UCSD-AML1 (cell line): ENCODE measurements around the gene NAAA.
"Not testable (repeated sequence)": the region's sequence is repeated elsewhere in the genome, so short reads cannot be mapped to it uniquely, and the experiment has no call there.

Experiments used
- DNase-seq: peaks from one replicate; lab custom pipeline; 2025; ENCODE audit not compliant: unreplicated experiment; lab: John Stamatoyannopoulos, UW

The NAAA gene

DNA sequence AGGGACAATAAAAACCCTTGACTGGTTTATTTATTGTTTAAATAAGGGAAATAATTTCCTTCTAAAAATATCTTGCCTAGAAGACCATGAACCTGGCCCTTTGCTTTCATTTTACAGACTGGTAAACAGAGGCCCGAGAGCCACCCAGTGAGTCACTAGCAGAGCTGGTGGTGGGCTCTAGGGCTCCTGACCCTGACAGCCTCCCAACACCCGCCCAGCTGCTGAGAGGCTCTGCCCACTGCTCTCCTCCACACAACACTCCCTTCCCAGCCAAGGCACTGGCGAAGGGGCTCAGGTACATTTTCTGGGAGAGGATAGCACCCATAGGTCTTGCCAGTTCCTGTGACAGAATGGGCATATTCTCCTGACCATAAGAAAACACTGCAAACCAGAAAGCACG is 20.5 kb downstream of the NAAA start:
- no peak for DNase-seq

DNA sequence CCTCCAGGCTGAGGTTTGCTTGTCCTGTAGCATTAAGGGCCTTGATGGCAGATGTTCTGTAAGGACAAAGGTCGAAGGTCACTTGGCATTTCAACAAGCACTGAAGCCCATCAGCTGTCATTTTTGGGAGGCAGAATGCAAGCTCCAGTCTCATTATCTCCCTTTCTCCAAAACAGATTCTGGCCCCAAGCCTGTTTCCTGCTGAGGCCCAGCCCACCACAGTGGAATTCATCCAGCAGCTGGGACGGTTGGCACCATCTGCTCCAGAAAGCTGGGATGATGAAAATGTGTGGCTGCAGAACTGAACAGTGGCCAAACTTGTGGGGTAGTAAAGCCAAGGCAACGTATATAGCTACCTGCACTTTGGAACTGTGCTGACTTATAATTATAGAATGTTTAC is 20.9 kb downstream of the NAAA start:
- no peak for DNase-seq

DNA sequence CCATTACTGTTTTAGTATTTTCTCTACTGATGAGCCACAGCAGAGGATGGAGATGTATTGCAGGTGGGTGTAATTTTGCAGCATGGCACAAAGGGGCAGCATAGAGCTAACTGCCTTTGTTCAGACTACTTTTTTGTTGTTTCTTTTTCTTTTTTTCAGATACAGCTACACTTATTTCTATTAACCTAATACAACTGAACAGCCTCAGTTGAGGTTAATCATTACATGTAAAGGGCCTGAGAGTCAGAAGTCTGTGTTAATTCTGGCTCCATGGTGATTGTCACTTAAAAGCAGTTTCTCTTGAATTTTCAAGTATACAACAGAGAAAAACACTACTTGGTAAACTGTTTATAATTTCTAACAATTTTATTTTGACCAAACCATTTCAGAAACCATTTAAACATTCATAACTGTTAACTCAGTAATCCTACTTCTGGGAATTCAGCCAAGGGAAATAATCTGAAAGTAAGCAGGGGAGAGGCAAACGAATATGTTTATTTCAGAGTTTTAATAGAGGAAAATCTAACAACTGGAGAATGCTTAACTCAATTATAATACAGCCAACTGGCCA is 24.6 kb downstream of the NAAA start:
- no peak for DNase-seq

DNA sequence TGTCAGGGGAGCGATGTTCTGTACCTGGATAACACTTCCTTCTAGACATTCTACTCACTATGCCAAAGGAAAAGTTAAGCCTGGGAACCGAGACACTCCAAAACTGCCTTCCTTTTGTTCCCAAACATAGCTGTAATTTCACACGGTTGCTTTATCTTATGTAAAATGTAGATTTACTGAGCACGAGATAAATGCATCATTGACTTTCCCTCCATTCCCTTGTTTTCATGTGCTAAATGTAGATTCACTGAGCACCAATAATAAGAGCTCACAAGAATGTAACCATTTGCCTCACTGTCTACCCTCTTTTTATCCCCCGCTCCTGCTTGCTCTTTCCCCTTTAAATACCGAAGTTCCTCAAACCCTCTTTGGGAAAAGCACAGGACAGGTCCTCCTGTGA is 27.8 kb downstream of the NAAA start:
- no peak for DNase-seq

DNA sequence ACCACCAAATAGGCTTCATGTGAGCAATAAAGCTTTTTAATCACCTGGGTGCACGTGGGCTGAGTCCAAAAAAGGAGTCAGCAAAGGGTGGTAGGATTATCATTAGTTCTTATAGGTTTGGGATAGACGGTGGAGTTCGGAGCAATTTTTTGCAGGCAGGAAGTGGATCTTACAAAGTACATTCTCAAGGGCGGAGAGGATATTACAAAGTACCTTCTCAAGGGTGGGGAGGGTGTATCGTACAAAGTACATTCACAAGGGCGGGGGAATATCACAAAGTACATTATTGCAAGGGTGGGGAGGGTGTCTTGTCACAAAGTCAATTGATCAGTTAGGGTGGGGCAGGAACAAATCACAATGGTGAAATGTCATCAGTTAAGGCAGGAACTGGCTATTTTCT is 30.0 kb downstream of the NAAA start:
- not testable (repeated sequence) for DNase-seq

DNA sequence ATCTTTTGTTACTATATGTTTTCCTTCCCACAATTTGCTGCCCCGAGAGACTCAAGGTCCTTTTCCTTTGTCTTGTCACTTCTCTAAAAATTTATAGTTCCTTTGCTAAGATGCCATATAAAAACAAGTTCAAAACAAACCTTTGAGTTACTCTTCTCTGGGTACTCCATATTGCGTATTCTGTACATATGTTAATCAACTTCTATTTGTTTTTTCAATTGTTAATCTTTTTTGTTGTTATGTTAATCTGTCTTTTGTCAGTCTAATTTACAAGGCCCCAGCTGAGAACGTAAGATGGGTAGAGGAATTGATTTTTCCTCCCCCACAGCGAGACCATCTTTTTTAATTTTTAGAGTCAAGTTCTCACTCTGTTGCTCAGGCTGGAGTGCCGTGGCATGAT is 31.4 kb downstream of the NAAA start:
- no peak for DNase-seq

DNA sequence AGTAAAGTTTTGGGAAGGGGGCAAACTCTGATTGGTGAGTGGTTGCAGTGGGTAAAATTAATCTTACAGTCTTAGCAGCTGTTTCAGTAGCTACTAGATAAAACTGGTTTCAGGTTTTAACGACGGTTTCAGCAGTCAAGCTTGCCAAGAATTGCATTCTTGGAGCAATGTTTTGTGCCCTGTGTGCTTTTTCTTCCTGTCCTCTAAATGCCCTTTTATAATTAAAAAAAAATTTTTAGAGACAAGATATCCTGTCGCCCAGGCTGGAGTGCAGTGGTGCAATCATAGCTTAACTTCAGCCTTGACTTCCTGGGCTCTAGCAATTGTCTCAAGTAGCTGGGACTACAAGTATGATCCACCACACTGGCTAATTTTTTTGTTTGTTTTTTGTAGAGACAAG is 32.3 kb downstream of the NAAA start:
- DNase-seq = no peak

DNA sequence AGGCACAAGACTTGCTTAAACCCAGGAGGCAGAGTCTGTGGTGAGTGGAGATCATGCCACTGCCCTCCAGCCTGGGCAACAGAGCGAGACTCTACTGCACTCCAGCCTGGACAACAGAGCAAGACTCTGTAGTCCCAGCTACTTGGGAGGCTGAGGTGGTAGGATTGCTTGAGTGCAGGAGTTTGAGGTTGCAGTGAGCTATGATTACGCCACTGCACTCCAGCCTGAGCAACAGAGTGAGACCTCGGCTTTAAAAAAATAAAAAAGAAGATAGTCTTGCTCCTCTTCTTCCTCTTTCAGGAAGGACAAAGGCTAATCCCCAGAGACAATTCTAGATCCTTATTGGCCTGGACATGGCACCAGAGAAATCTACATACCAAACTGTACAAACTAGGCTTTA is 32.8 kb downstream of the NAAA start:
- DNase-seq = no peak

DNA sequence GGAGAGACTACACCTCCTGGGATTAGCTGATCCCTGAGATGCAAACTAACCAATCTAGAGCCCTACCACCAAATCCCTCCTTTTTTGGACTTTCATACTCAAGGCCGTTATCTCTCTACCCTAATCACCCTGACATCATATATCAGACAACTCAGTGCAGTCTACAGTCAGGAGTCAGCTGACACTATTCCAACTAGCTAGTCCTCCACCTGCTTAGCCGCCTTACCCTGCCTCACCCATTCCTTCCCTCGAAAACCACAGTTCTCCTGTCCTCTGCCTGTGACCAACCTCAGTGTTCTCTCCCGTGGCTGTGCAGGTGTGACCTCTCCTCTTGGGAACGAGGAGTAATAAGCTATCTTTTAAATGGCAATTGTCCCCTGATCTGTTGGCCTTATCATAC is 36.7 kb downstream of the NAAA start:
- no peak for DNase-seq

DNA sequence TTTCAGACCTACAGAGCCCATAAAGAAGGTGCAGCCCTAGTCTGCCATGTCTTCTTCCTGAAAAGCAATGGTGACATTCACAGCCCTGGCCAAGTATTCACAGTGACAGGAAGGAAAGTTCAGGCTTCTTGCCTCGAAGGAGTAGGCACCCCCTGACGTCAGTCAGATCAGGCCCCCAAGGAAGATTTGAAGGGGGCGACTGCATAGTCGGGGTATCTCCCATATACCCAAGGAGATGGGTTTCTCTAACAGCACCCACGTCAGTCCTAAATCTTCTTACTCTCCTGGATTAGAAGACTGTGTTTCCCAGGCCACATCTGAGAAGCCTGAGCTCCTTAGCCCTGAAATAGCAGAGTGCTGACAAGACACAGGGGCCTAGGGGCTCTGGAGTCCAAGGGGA is 38.5 kb downstream of the NAAA start, which contains the start of gene PPEF2:
PPEF2 (minus strand) TSS at position 101 of the 400 bp plus-strand sequence. CDS start 6,127 bp downstream, outside the sequence.
- no peak for DNase-seq

DNA sequence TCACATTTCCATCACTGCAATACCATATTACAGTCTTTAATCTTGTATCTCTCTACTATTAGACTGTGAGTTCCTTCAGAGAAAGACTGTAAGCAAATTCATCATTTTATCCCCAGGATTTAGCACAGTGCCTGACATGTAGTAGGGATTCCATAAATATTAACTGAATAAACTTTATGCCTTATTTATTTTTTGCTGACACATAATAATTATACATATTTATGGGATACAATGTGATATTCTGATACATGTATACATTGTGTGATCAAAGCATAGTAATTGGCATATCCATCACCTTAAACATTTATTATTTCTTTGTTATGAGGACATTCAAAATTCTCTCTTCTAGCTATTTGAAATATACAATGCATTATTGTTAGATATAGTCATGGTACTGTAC is 42.3 kb downstream of the NAAA start:
- DNase-seq = no peak

DNA sequence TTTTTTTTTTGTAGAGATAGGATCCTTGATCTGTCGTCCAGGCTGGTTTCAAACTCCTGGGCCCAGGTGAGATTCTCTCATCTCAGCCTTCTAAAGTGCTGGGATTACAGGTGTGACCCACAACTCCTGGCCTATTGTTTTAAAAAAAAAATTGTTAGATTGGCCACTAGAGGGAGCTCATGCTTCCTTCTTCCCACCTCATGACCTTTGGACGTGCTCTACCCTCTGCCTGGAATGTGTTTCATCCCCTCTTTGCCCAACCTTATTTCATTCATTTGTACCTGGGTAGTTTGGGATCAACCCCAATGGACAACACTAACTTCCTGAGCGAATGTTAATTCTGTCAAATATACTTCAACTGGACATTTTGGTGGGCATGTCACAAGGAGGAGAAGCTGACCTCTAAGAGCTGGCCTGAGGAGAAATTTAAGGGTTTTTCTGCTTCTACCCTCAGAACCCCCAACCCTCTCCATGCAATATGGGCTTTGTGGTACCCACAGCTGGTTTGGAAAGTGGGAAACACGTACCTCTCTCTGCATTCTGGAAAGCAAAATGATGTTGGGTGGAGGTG is 45.0 kb downstream of the NAAA start:
- no peak for DNase-seq

DNA sequence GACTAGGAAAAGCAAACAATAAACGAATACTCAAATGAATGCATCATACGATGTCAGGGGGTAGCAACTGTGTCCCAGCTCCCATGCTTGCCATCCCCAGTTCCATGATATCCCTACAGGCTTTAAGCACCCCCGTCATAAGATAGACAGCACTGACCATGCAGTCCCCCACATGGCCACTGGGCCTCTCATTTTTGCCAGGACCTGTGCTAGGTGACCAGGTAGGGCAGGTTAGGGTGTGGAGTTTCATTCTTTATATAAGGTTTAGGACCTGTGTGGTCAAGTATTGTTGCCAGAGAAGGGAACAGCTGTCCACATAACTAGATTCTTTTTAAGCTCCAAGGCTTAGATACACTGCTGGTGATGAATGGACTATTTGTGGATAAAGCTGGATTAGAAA is 48.3 kb downstream of the NAAA start:
- no peak for DNase-seq

DNA sequence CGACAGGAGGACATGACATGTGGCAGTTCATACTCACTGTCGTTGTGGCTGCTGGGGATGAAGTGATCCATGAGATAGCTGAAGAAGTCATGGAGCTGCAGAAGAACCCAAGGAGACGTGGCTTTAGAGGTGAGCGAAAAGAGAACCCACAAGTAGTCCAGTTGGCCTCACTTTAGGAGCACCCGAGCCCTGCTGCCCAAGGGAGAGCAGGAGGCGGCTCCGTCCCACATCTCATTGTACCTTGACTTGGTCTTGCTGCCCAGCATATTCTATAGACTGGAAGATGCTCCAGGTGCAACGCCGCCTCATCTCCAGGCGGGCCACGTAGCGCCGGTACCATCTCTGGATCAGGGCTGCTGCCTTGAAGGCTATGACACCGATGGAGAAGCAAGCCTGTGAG is 49.2 kb downstream of the NAAA start:
- DNase-seq = no peak

DNA sequence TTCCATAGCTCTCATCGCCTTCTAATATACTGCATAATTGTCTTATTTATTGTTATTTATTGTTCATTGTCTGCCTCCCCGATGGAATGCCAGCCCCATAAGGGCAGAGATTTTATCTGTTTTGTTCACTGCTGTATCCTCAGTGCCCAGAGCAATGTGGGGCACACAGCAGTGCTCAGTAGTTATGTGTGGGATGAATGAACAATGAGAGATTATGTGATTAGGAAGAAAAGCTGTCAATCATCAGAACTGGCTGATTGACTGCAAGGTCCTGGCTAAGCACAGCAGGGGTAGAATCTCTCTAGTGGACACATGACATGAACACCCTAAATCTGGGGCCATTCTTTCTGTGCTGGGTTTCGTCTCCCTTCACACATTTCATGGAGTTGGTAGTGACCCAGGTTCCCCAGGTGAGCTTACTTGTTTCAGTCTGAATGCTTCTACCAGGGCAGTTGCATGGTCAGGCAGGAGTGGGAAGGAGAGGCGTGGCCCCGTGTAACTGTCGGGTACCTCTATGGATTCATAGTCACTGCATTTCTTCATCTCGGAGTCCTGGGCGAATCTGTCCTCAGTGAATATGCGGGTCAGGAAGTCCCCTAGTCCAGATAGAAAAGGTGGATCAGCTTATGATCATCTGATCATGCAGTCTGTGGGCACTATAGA is 51.1 kb downstream of the NAAA start:
- DNase-seq = no peak

DNA sequence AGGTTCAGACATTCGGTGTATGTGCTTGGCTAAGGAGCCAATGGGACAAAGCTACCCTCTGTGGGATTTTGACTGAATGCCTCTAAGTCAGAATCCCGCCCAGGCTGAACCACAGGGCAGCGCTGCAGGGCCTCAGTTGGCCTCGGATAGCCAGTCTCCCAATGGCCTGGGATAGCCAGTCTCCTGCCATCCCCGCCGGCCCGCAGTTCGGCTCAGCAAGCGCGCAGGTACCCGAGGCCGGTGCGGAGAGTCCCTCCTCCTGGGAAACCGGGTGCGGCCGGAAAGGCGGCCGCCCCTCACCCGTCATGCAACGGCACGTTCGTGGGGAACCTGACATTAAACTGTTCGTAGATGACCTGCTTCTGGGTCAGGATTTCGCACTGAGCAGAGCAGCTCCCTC is 54.7 kb downstream of the NAAA start:
- no peak for DNase-seq

DNA sequence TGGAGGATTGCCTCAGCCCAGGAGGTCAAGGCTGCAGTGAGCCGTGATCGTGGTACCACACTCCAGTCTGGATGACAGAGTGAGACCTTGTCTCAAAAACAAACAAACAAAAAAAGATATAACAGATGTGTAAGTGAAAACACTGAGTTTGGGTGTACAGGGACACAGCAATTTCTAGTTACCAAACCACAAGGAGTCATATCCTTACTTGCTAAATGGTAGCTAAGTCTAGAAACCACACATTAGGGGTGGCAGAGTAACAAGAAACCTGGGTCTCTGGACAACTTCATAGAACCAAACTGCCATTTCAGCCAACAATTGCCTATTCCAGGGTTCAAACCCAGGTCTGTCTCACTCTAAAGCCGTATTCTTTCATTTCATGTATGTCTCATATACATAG is 59.3 kb downstream of the NAAA start:
- no peak for DNase-seq

DNA sequence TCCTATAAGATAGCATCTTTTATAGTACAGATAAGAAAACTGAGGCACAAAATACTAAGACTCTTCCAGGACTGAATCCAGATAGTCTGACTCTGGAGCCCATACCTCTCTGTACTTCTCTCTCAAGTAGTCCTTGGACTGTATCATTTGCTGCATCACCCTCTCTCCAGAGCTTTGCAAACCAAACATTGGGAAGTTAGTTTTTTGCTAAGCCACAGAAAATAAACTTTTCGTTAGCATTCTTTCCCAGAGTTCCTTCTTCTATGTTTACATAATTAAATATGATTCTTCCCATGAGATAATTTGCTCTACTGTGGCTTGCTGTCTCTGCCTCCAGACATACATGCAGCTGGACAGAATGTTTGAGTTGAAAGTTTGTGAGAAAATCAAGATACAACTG is 60.5 kb downstream of the NAAA start:
- DNase-seq = no peak

DNA sequence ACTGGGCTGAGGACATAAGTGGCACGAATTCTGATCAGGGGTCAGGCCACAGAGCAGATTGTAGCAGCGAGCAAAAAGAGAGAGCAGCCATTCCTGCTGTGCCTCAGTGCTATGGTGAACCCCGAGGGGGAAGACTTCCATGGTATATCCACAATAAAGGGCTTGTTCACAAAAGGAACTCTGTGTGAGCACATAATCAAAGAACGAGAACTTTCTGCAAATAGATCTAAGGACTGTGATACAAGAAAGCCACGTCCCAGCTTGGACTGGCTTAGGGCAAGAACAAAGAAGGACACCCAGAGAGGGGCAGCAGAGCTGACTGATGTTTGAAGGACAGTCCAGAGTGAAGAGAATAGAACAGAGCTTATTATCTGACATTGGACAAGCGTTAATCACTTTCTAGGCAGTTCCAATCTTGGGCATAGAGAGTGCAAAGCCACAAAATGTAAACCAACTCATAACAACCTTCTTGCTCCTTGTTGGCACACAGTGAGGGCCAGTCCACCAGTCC is 62.5 kb downstream of the NAAA start:
- no peak for DNase-seq

DNA sequence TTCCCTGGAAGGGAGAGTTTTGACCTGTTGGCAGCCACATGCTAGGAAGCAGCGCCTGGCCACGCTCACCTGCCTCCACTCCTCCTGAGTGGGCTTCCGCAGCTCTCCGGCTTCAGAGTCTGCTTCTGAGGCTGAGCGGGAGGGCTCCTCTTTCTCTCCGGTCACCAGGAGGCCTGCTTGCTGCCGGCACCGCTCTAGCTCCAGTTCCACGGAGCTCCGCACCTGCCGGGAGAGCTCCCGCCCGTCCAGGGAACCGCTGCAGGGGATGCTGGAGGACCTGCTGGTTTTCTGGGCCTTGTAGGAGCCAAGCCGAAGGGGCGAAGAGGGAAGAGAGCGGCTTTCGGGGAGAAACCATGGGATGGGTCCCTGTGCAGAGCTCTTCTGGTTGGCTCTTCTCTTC is 64.6 kb downstream of the NAAA start:
- DNase-seq = no peak

DNA sequence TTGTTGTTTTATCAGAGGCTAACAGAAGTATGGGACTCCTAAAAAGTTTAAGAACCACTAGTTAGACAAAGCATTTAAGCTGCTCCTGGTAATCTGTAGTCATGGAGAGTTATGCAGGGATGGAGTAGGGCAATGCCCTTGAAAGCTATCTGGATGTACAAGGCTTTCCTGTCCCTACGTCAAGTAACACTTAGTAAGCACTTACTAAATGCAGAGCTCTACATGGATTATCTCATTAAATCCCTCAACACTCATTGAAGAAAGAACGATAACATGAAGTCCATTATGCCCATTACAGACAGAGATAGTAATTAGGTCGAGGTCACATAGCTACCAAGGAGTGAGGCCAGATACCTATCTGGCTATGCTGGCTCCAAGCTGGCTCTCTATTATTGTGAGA is 71.7 kb downstream of the NAAA start:
- DNase-seq = no peak

DNA sequence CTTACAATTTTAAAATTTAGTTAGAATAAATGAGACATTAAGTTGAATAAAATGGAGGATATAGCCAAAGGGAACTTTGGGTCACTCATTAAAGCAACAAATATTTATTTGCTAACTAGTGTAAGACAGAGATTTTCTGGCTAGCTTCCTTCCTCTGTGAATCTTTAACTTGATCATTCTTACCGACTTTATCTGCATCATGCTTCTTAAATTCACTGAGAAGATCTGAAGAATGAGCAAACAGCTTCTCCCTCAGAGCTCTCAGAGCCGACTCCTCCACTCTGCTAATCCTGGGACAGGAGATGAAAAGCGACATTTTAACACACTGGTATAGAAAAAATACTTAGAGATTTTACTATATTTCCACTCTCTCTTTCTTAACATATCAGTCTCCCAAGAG is 73.7 kb downstream of the NAAA start:
- DNase-seq = no peak
